ENCODE results near the gene CD1E.
"Not testable (repeated sequence)": the region's sequence is repeated elsewhere in the genome, so short reads cannot be mapped to it uniquely, and the experiment has no call there.

CD1E gene

DNA sequence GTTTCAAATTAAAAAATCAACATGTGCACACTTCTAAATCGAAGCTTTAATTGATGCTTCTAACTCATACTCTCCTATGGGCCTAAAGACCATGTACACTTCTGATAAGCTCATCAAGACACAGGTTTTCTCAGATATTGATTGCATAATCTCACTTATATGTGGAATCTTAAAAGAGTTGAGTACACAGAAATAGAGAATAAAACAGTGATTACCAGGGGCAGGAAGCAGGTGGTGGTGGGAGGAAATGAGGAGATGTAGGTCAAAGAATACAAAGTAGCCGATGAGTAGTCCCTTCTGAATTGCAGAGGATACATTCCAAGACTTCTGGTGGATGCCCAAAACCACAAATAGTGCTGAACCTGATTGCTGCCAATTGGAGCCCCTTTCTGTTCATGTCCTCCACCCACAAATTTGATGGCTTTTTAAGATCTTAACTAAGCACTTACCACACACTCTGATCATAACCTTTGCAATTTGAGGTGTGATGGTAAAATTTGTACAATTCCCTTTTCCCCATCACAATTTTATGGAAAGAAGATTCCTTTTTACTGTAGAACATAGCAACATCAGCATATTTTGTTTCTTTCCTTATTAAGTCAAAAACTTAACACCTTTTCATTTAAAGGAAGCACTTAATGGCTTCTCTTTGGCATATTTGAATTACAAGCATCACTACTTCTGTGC is 19.0 kb upstream of the CD1E start:
- intact Hi-C loops (cut with micrococcal nuclease): loop anchor here (10.0 kb wide), 1 partner anchor 160 kb away; no protein-coding TSS in a partner anchor
- peaks cover 23% of the 10 kb centered on the region for H3K4me1 Mint-ChIP-seq (ENCODE audit: low read depth)
- H3K4me3 Mint-ChIP-seq: no peak overlapping the region
- peaks cover 3% of the 10 kb centered on the region for H3K27me3 Mint-ChIP-seq
- H3K36me3 Mint-ChIP-seq (ENCODE audit: low read depth): peaks cover 6% of the 10 kb centered on the region
- peaks cover 12% of the 10 kb centered on the region for H3K9me3 Mint-ChIP-seq
- no peak overlapping the region for H3K27ac Mint-ChIP-seq

DNA sequence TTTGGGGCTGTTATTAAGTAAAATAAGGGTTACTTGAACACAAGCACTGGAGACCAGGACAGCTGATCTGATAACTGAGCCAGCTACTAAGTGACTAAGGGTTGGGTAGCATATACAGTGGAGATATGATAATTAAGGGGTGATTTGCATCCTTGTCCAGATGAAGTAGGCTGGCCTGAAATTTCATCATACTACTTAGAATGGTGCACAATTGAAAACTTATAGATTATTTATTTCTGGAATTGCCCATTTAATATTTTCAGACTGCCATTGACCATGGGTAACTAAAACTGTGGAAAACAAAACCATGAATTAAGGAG is 18.5 kb upstream of the CD1E start:
- intact Hi-C loops (cut with micrococcal nuclease): loop anchor here (10.0 kb wide), 1 partner anchor 160 kb away; no protein-coding TSS in a partner anchor

GRCh38 chr1:158336413-158336812 is 17.3 kb upstream of the CD1E start:
- intact Hi-C loops (cut with micrococcal nuclease): loop anchor here (10.0 kb wide), 1 partner anchor 158 kb away; no protein-coding TSS in a partner anchor
- H3K36me3 Mint-ChIP-seq (ENCODE audit: low read depth); H3K27me3 Mint-ChIP-seq; H3K27ac Mint-ChIP-seq; H3K4me3 Mint-ChIP-seq: not testable (repeated sequence)
- peaks cover 12% of the 10 kb centered on the region for H3K9me3 Mint-ChIP-seq
- H3K4me1 Mint-ChIP-seq (ENCODE audit: low read depth): peaks cover 30% of the 10 kb centered on the region

More for the DNA sequence above, 18.5 kb upstream of the CD1E start:
- H3K27me3 Mint-ChIP-seq: peaks cover 3% of the 10 kb centered on the region
- no peak overlapping the region for H3K4me3 Mint-ChIP-seq
- peaks cover 6% of the 10 kb centered on the region for H3K36me3 Mint-ChIP-seq (ENCODE audit: low read depth)
- H3K27ac Mint-ChIP-seq: no peak overlapping the region
- peaks cover 26% of the 10 kb centered on the region for H3K4me1 Mint-ChIP-seq (ENCODE audit: low read depth)
- H3K9me3 Mint-ChIP-seq: peaks cover 12% of the 10 kb centered on the region

DNA sequence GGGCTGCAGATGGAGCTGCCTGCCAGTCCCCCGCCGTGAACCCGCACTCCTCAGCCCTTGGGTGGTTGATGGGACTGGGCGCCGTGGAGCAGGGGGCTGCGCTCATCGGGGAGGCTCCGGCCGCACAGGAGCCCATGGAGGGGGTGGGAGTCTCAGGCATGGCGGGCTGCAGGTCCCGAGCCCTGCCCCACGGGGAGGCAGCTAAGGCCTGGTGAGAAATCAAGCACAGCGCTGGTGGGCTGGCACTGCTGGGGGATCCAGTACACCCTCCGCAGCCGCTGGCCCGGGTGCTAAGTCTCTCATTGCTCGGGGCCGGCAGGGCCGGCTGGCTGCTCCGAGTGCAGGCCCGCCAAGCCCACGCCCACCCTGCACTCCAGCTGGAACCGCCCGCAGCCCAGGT is 4.7 kb upstream of the CD1E start:
- H3K27me3 Mint-ChIP-seq; H3K27ac Mint-ChIP-seq; H3K4me3 Mint-ChIP-seq; H3K36me3 Mint-ChIP-seq (ENCODE audit: low read depth); intact Hi-C loops (cut with micrococcal nuclease): not testable (repeated sequence)
- H3K9me3 Mint-ChIP-seq: peaks cover 16% of the 10 kb centered on the region
- H3K4me1 Mint-ChIP-seq (ENCODE audit: low read depth): peaks cover 19% of the 10 kb centered on the region

GRCh38 chr1:158354255-158354654 is 561 bp downstream of the CD1E start:
- Mint-ChIP-seq H3K27ac (peak overlapping the region; percentile 88), H3K4me1 (ENCODE audit: low read depth) (peaks cover 53% of the 10 kb centered on the region), H3K36me3 (ENCODE audit: low read depth) (peaks cover 22% of the 10 kb centered on the region), H3K27me3 (peaks cover 1% of the 10 kb centered on the region), H3K9me3 (no peaks in the 10 kb centered on the region), H3K4me3 (peak overlapping the region; percentile 81)
- intact Hi-C loops (cut with micrococcal nuclease): no loop called here

GRCh38 chr1:158355773-158356285 is 2.1 kb downstream of the CD1E start:
- Mint-ChIP-seq H3K36me3 (ENCODE audit: low read depth) (peaks cover 22% of the 10 kb centered on the region), H3K4me3 (peak overlapping the region; percentile 81), H3K4me1 (ENCODE audit: low read depth) (peaks cover 61% of the 10 kb centered on the region), H3K27ac (peak overlapping the region; percentile 88), H3K9me3 (no peaks in the 10 kb centered on the region), H3K27me3 (peaks cover 1% of the 10 kb centered on the region)
- intact Hi-C loops (cut with micrococcal nuclease): no loop called here

DNA sequence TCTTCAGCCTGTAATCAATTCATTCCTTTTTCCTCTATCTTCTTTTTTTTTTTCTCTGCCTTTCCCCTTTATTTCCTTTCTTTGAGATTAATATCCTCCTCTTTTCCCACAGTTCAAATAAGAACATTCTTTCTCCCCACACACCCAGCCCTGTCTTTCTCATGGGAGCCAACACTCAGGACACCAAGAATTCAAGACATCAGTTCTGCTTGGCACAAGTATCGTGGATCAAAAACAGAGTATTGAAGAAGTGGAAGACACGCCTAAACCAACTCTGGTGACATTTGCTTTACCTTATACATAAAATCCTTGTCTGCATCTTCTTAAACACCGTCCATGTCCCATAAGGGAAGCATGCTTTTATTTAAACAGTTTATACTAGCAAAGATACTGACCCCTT is 2.9 kb downstream of the CD1E start:
- Mint-ChIP-seq H3K27ac (peak overlapping the region; percentile 88), H3K4me1 (ENCODE audit: low read depth) (peaks cover 61% of the 10 kb centered on the region), H3K9me3 (no peaks in the 10 kb centered on the region), H3K36me3 (ENCODE audit: low read depth) (peaks cover 22% of the 10 kb centered on the region), H3K4me3 (peak overlapping the region; percentile 54), H3K27me3 (peaks cover 1% of the 10 kb centered on the region)
- intact Hi-C loops (cut with micrococcal nuclease): no loop called here

- Mint-ChIP-seq H3K4me3 (no peak overlapping the region), H3K27ac (no peak overlapping the region)
- intact Hi-C loops (cut with micrococcal nuclease): no loop called here
These were observed 3.7 kb downstream of the CD1E start for GRCh38 chr1:158357441-158357840.

DNA sequence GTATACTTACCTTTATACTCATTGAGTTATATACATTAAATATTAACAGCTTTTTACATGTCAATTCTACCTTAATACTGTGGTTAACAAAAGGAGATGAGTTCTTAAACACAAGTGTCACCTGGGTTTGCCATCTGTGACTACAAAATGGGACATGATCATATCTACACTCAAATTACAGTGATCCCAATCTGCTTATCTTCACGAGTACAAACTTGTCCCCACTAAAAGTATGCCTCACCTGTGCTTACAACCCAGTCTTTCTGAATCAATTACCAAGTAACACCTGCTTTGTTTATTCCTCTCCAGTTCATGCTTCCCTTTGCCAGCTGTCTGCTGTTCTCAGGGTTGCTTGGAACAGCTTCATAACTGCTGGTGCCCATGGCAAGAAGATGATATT is 8.8 kb downstream of the CD1E start:
- Mint-ChIP-seq H3K27ac (no peak overlapping the region), H3K4me1 (ENCODE audit: low read depth) (peaks cover 13% of the 10 kb centered on the region), H3K27me3 (peaks cover 3% of the 10 kb centered on the region), H3K9me3 (peaks cover 12% of the 10 kb centered on the region), H3K4me3 (no peak overlapping the region), H3K36me3 (ENCODE audit: low read depth) (peaks cover 15% of the 10 kb centered on the region)
- intact Hi-C loops (cut with micrococcal nuclease): no loop called here

More at GRCh38 chr1:158357441-158357840, 3.7 kb downstream of the CD1E start:
- H3K9me3 Mint-ChIP-seq: no peaks in the 10 kb centered on the region
- H3K4me1 Mint-ChIP-seq (ENCODE audit: low read depth): peaks cover 61% of the 10 kb centered on the region
- H3K36me3 Mint-ChIP-seq (ENCODE audit: low read depth): peaks cover 22% of the 10 kb centered on the region
- peaks cover 1% of the 10 kb centered on the region for H3K27me3 Mint-ChIP-seq

DNA sequence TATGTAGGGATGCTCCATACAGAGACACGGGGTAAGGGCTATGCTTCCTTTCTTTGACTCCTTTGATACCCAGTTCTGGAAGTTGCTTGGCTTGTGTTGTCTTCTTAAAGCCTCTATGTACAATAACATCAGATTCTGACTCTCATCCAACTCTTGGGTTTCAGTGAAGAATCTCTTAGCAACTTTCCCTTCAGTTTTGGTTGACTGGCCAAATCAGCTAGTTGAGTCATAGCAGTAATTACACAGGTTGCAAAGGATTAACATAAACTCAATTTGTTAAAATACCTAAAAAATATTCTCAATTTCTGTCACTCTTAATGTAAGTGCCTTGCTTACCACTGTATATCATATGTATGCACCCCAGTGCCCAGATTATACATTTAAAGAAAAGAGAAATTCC is 9.2 kb downstream of the CD1E start:
- Mint-ChIP-seq H3K9me3 (peaks cover 12% of the 10 kb centered on the region), H3K4me3 (no peak overlapping the region), H3K4me1 (ENCODE audit: low read depth) (peaks cover 11% of the 10 kb centered on the region), H3K27me3 (peaks cover 3% of the 10 kb centered on the region), H3K27ac (no peak overlapping the region), H3K36me3 (ENCODE audit: low read depth) (peaks cover 11% of the 10 kb centered on the region)
- intact Hi-C loops (cut with micrococcal nuclease): no loop called here

DNA sequence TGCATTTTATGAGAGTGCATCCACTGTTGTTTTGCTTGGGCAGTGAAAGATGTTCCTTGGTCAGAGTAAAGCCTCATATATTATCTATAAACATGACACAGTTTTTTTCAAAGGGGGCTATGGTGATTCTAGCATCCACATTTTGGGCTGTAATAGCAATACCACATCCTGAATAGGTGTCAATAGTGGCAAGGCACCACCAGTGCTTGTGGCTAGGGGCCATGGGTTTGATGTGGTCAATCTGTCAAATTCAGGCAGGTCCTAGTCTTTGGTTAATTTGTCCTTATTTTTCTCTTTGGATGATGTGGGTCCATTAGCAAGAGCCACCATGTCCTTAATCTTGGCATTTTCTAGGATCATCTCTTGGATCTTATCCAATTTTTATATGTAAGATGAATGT is 13.1 kb downstream of the CD1E start:
- peaks cover 19% of the 10 kb centered on the region for H3K36me3 Mint-ChIP-seq (ENCODE audit: low read depth)
- peaks cover 9% of the 10 kb centered on the region for H3K27me3 Mint-ChIP-seq
- H3K9me3 Mint-ChIP-seq: peaks cover 23% of the 10 kb centered on the region
- H3K4me3 Mint-ChIP-seq: no peak overlapping the region
- H3K4me1 Mint-ChIP-seq (ENCODE audit: low read depth): no peaks in the 10 kb centered on the region
- intact Hi-C loops (cut with micrococcal nuclease): no loop called here
- H3K27ac Mint-ChIP-seq: no peak overlapping the region

DNA sequence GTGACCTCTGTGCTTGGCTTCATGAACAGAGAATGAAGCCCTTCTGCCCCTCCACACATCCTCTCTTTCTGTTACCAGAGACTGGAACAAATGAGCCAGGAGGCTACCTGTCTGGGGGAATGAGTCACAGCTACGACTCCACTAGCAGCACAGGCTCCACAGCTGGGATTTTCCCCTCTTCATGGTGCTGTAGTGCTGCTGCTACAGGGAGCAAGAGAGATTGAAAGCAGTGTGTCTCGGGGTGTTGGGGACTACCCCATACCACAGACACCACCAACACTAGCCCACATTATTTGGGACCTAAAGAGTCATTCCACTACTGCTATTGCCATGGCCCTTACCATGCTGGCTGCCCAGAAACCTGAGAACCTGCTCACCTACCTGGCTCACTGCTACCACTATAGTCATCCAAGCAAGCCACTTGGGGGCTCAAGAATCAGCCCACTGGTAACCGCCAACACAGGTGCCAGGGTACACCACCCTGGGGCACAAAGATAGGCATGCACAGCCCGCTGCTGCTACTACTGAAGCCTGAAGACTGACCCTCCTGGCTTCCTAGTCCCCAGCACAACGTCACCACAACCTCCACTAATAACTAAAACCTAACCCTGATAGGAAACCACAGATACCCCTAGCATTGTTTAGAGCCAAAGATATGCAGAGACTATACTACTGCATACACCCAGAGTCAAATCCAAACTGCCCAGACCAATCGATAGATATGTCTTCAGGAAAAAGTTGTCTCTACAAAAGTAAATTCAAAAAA is 17.7 kb downstream of the CD1E start:
- Mint-ChIP-seq H3K4me3 (no peak overlapping the region), H3K4me1 (ENCODE audit: low read depth) (peaks cover 19% of the 10 kb centered on the region), H3K27ac (no peak overlapping the region), H3K27me3 (peaks cover 6% of the 10 kb centered on the region), H3K36me3 (ENCODE audit: low read depth) (peaks cover 19% of the 10 kb centered on the region), H3K9me3 (peaks cover 34% of the 10 kb centered on the region)
- intact Hi-C loops (cut with micrococcal nuclease): no loop called here

DNA sequence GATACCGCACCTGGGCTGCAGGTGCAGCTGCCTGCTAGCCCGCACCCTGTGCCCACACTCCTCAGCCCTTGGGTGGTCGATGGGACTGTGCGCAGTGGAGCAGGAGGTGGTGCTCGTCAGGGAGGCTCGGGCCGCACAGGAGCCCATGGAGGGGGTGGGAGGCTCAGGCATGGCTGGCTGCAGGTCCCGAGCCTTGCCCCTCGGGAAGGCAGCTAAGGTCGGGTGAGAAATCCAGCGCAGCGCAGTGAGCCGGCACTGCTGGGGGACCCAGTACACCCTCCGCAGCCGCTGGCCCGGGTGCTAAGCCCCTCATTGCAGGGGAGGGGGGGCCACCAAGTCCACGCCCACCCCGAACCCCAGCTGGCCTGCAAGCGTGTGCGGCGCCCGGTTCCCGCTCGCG is 20.4 kb downstream of the CD1E start:
- intact Hi-C loops (cut with micrococcal nuclease); H3K27ac Mint-ChIP-seq; H3K4me3 Mint-ChIP-seq; H3K27me3 Mint-ChIP-seq: not testable (repeated sequence)
- Mint-ChIP-seq H3K36me3 (ENCODE audit: low read depth) (peaks cover 16% of the 10 kb centered on the region), H3K4me1 (ENCODE audit: low read depth) (peaks cover 22% of the 10 kb centered on the region), H3K9me3 (peaks cover 29% of the 10 kb centered on the region)

- H3K36me3 Mint-ChIP-seq (ENCODE audit: low read depth): peaks cover 16% of the 10 kb centered on the region
- H3K4me3 Mint-ChIP-seq: no peak overlapping the region
- peaks cover 22% of the 10 kb centered on the region for H3K4me1 Mint-ChIP-seq (ENCODE audit: low read depth)
- H3K27me3 Mint-ChIP-seq: peaks cover 6% of the 10 kb centered on the region
- intact Hi-C loops (cut with micrococcal nuclease): no loop called here
- H3K27ac Mint-ChIP-seq: no peak overlapping the region
- peaks cover 29% of the 10 kb centered on the region for H3K9me3 Mint-ChIP-seq
These were observed 21.2 kb downstream of the CD1E start for GRCh38 chr1:158374860-158375259.

Data from dendritic cell treated with granulocyte-macrophage colony-stimulating factor and Interleukin-4, amounts not matched to agents 40 ng/mL and 50 ng/mL, for 4 days (primary cell).